ENCODE measurements around the gene PEX10.
"Not testable (repeated sequence)": the region's sequence is repeated elsewhere in the genome, so short reads cannot be mapped to it uniquely, and the experiment has no call there.

Gene PEX10

DNA sequence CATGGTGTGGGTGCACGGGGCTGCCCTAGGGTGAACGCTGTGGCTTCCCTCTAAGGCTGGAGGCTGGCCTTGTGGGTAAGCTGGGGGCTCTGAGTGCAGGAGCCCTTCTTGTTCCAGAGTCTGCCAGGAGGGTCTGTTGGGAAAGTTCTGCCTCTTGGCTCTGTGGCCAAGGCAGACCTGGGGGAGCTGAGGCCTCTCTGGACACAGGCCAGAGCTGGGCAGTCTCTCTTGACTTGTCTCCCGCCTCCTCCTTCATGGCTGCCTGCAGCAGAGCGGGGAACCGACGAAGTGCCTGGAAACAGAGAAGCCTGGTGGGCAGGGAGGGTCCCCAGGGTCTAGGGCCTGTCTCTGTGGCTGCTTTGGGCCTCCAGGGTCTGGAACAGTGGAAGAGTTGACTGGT lies 30.3 kb upstream of the PEX10 start:
- no peak for DNase-seq

DNA sequence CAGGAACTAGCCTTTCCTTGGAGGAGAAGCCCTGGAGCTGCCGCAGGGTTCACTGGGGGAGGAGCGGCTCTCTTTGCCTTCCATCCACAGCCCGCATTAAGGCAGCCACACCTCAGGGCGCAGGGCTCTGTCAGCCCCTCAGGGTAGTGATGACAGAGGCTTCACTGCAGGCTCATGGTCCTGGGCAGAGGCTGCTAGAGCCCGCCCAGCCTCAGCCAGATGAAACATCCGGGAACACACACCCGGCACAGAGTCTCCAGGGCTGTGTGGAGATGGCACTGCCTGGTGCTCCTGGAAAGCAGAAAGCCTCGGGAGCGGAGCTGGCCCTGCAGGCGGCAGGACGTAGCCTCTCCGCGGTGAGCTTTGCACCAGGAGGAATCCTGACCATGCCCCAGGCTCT lies 29.4 kb upstream of the PEX10 start:
- no peak for DNase-seq

GRCh38 chr1:2440346-2440745 lies 28.0 kb upstream of the PEX10 start:
- not testable (repeated sequence) for DNase-seq

GRCh38 chr1:2439369-2439768 lies 27.0 kb upstream of the PEX10 start:
- no peak for DNase-seq

DNA sequence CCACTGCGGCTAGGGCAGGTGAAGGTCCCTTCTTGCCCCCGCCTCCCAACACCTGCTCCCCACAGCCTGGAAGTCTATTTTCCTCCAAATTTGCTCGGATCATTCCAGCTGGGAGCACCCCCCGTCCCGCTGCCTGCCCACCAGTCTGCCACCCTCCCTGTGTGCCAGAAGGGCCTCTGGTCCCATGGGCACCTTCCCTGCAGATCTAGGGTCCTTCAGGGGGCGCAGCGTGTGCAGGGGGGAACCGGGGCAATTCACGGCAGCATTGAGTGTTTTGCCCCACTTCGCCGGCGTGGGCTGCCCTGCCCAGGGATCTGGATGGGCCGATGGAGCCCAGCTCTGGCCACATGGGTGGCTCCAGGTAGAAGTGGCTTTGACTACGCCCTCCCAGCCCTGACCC lies 26.3 kb upstream of the PEX10 start:
- DNase-seq = no peak

DNA sequence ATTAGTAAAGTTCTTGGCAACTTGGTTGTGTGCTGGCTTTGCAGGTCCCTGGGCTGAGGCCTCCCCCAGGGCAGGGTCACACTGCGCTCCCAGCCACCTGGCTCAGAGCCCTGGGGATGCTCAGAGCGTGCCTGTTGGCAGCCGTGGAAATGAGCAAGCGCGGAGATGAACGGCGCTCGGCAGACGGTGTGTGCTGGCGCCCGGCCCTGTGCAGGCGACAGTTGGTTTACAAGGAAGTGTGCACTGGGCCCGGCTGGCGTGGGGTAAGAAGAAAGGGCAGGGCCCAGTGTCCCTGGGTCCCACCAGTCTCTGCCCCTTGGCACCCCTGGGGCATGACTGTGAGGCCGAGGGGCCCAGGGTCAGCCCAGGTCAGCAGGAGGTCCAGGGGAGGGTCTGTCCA lies 25.7 kb upstream of the PEX10 start:
- no peak for DNase-seq

- DNase-seq = no peak
These were observed 25.3 kb upstream of the PEX10 start for GRCh38 chr1:2437617-2438016.

GRCh38 chr1:2436876-2437275 lies 24.5 kb upstream of the PEX10 start:
- DNase-seq = no peak

DNA sequence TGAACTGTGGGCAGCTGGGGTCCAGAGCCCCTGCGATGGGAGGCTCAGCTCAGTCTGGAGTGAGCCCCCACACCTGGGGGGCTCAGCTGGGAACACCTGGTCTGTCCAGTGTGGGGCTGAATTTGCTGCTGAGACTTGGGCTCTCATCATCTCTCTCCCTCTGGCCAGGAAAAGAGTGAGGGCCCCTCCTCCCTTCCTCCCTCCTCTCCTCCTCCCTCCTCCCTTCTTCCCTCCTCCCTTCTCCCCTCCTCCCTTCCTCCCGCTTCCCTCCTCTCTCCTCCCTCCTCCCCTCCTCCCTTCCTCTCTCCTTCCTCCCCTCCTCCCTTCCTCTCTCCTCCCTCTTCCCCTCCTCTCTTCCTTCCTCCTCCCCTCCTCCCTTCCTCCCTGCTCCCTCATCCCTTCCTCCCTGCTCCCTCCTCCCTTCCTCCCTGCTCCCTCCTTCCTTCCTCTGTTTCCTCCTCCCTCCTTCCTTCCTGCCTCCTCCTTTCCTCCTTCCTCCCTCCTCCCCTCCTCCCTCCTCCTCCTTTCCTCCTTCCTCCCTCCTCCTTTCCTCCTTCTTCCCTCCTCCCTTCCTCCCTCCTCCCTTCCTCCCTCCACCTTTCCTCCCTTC lies 23.5 kb upstream of the PEX10 start:
- DNase-seq = no peak

GRCh38 chr1:2435091-2435490 lies 22.7 kb upstream of the PEX10 start:
- no peak for DNase-seq

- DNase-seq = no peak
These were observed 21.7 kb upstream of the PEX10 start for GRCh38 chr1:2433936-2434655.

DNA sequence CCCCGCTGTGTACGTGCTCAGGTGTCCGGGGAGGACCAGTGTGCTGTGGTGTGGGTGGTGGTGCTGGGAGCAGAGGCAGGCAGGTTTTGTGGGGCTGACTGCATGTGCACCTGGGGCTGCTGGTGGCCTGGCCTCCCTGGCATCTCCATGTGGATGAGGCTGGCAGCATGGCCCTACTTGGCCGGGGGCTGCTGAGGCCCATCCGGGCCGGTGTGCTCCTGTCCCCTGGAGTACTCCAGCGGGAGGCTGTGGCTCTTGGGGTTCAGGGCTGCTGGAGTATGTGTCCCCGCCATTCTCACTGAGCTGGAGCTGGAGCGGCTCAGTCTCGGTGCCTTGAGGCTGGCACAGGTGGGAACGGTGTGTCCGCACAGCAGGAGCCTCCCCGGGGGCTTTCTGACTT lies 20.8 kb upstream of the PEX10 start:
- no peak for DNase-seq

GRCh38 chr1:2432441-2432844 lies 20.1 kb upstream of the PEX10 start:
- no peak for DNase-seq

- no peak for DNase-seq
These were observed 19.2 kb upstream of the PEX10 start for GRCh38 chr1:2431518-2431917.

DNA sequence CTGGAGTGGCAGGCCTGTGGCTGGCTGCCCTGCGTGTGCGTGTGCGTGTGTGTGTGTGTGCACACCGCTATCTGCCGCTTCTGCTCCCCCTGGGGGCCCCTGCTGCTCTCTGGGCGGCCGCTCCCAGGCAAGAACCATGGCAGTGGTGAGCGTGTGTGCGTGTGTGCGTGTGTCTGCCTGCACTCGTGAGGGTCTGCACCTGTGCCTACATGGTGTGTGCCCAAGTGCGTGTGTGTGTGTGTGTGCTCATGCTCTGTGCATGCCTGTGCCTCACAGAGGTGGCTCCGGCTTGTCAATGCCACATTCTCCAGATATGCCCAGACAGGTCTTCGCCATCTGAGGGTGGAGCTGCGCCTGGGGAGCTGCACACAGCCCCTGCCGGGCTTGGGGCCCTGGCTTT lies 18.7 kb upstream of the PEX10 start:
- no peak for DNase-seq

GRCh38 chr1:2430592-2430973 lies 18.2 kb upstream of the PEX10 start:
- DNase-seq = no peak

GRCh38 chr1:2429780-2430591 lies 17.6 kb upstream of the PEX10 start:
- no peak for DNase-seq

DNA sequence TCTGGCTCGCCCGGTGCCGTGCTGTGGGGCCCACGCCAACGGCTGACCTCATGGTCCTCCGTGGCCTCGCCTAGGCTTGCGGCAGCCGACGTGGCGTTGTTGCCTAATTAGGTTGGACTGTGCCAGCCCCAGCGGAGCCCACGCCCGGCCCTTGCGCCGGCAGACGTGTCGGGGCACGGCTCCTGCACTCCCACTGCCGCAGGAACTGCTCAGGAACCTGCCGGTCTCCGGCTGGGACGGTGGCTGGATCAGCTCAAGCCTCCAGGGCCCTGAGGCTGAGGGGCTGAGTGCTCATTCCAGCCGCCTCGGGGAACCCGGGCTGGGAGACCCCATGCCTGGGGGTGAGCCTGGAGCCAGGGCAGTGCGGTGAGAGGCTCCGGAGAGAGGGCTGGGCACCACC lies 16.1 kb upstream of the PEX10 start:
- no peak for DNase-seq

GRCh38 chr1:2427976-2428375 lies 15.6 kb upstream of the PEX10 start:
- DNase-seq = no peak

- DNase-seq = no peak
These were observed 14.7 kb upstream of the PEX10 start for GRCh38 chr1:2427051-2427450.

- no peak for DNase-seq
These were observed 14.2 kb upstream of the PEX10 start for GRCh38 chr1:2426540-2426939.

- no peak for DNase-seq
These were observed 13.5 kb upstream of the PEX10 start for GRCh38 chr1:2425892-2426291.

- DNase-seq = no peak
These were observed 10.2 kb upstream of the PEX10 start for GRCh38 chr1:2422523-2422922.

GRCh38 chr1:2419416-2419815 lies 7.1 kb upstream of the PEX10 start:
- DNase-seq = no peak
